Mesenchymal stem cell (in vitro differentiated cells and primary cell): ENCODE measurements around the gene SCUBE1.

Source experiments
- DNase-seq: peaks from one replicate; pipeline ENCODE4 v3.0.0-alpha.2; 2013
- H2AFZ ChIP-seq: one replicate; pipeline ENCODE4 v1.6.1; 2013; ENCODE audit warnings: low read depth, mild to moderate bottlenecking, control low read depth, inconsistent platforms, low read length, moderate library complexity
- H2AK5ac ChIP-seq: 2 replicates; pipeline ENCODE4 v1.6.1; 2013; ENCODE audit warnings: low read length, moderate library complexity, mild to moderate bottlenecking, inconsistent platforms; ENCODE audit not compliant: severe bottlenecking
- H2BK120ac ChIP-seq: one replicate; pipeline ENCODE4 v1.6.1; 2013; ENCODE audit warnings: low read depth, mild to moderate bottlenecking, inconsistent platforms, low read length, moderate library complexity
- H2BK12ac ChIP-seq, 2 experiments: one replicate each; pipeline ENCODE4 v1.6.1; 2013; ENCODE audit warnings: inconsistent platforms in 2 of 2, low read length in 2 of 2, mild to moderate bottlenecking in 2 of 2, moderate library complexity in 2 of 2, control low read depth in 1 of 2
- H2BK15ac ChIP-seq: one replicate; pipeline ENCODE4 v1.6.1; 2013; ENCODE audit warnings: mild to moderate bottlenecking, low read depth, inconsistent platforms; ENCODE audit not compliant: poor library complexity, severe bottlenecking
- H2BK5ac ChIP-seq: 2 replicates; pipeline ENCODE4 v1.6.1; 2013; ENCODE audit warnings: low read depth, mild to moderate bottlenecking, low read length, control low read depth, inconsistent platforms; ENCODE audit not compliant: poor library complexity, severe bottlenecking
- H3K14ac ChIP-seq, 2 experiments: one replicate each; pipeline ENCODE4 v1.6.1; 2013; ENCODE audit warnings: inconsistent platforms in 2 of 2, low read length in 2 of 2, control low read depth in 1 of 2, mild to moderate bottlenecking in 1 of 2, moderate library complexity in 1 of 2
- H3K18ac ChIP-seq, 2 experiments: one replicate each; pipeline ENCODE4 v1.6.1; 2013; ENCODE audit warnings: inconsistent platforms in 2 of 2, low read length in 2 of 2, control low read depth in 1 of 2, low read depth in 1 of 2, mild to moderate bottlenecking in 1 of 2
- H3K23ac ChIP-seq, 2 experiments: one replicate each; pipeline ENCODE4 v1.6.1; 2013; ENCODE audit warnings: inconsistent platforms in 2 of 2, low read length in 2 of 2, mild to moderate bottlenecking in 2 of 2, moderate library complexity in 2 of 2, control low read depth in 1 of 2
- H3K27ac ChIP-seq: 2 replicates; pipeline ENCODE4 v1.5.1; 2013; ENCODE audit warnings: mild to moderate bottlenecking, moderate library complexity, low read length, control low read depth, inconsistent platforms; ENCODE audit not compliant: poor library complexity, severe bottlenecking
- H3K27me3 ChIP-seq, 2 experiments: 2 replicates each; pipeline versions ENCODE4 v1.6.1 to v1.7.0; 2013; ENCODE audit warnings: low read length in 2 of 2, mild to moderate bottlenecking in 2 of 2, moderate library complexity in 2 of 2, control low read depth in 1 of 2, inconsistent platforms in 1 of 2; ENCODE audit not compliant: control insufficient read depth in 1 of 2, insufficient read depth in 1 of 2
- H3K36me3 ChIP-seq, 2 experiments: 2 replicates each; pipeline versions ENCODE4 v1.6.1 to v1.7.0; 2013; ENCODE audit warnings: low read length in 2 of 2, control low read depth in 1 of 2, inconsistent platforms in 1 of 2, low read depth in 1 of 2, mild to moderate bottlenecking in 1 of 2; ENCODE audit not compliant: insufficient read depth in 2 of 2, control insufficient read depth in 1 of 2
- H3K4ac ChIP-seq, 2 experiments: one replicate each; pipeline ENCODE4 v1.6.1; 2013; ENCODE audit warnings: inconsistent platforms in 2 of 2, low read length in 2 of 2, mild to moderate bottlenecking in 2 of 2, moderate library complexity in 2 of 2, control low read depth in 1 of 2, low read depth in 1 of 2
- H3K4me1 ChIP-seq: 2 replicates; pipeline ENCODE4 v1.6.1; 2013; ENCODE audit warnings: low read depth, low read length, control low read depth; ENCODE audit not compliant: control insufficient read depth, insufficient read depth
- H3K4me2 ChIP-seq: 2 replicates; pipeline ENCODE4 v1.6.1; 2013; ENCODE audit warnings: low read length, mild to moderate bottlenecking, inconsistent platforms; ENCODE audit not compliant: poor library complexity, severe bottlenecking
- H3K4me3 ChIP-seq, 2 experiments: 2 replicates each; pipeline versions ENCODE4 v1.5.1 to v1.7.0; 2013; ENCODE audit warnings: low read length in 2 of 2, mild to moderate bottlenecking in 2 of 2, control low read depth in 1 of 2, low read depth in 1 of 2; ENCODE audit not compliant: insufficient read depth in 1 of 2
- H3K79me1 ChIP-seq: replicated peaks from 2 replicates; pipeline ENCODE4 v1.6.1; 2013; ENCODE audit warnings: mild to moderate bottlenecking, control low read depth, low read length, inconsistent platforms; ENCODE audit not compliant: poor library complexity, severe bottlenecking
- H3K9ac ChIP-seq: 2 replicates; pipeline ENCODE4 v1.7.0; 2013; ENCODE audit warnings: mild to moderate bottlenecking, low read length, moderate library complexity
- H3K9me3 ChIP-seq: 2 replicates; pipeline ENCODE4 v1.7.0; 2013; ENCODE audit warnings: mild to moderate bottlenecking, low read length; ENCODE audit not compliant: control insufficient read depth
- H4K8ac ChIP-seq: one replicate; pipeline ENCODE4 v1.6.1; 2013; ENCODE audit warnings: inconsistent platforms, mild to moderate bottlenecking, low read length, moderate library complexity
- H4K91ac ChIP-seq: one replicate; pipeline ENCODE4 v1.6.1; 2013; ENCODE audit warnings: mild to moderate bottlenecking, low read length, inconsistent platforms
- WGBS: methylation state at CpG from one replicate; pipeline ENCODE4 v1.1.7; 2013; ENCODE audit warnings: mixed read lengths; 5-methylcytosine and 5-hydroxymethylcytosine counted together

SCUBE1 gene

GRCh38 chr22:43168471-43169309 lies 174.5 kb downstream of the SCUBE1 start:
- peaks cover 46 to 79% of the 10 kb centered on the region in 2 experiments for H3K36me3 ChIP-seq
- H3K4ac ChIP-seq, result no peak overlapping the region
- no peak overlapping the region for H3K18ac ChIP-seq
- peak overlapping the region; percentile 32 for H2BK15ac ChIP-seq
- H3K23ac ChIP-seq, result no peak overlapping the region
- H3K9ac ChIP-seq, result peak overlapping the region; percentile 29
- H2AFZ ChIP-seq, result no peak overlapping the region
- no peak overlapping the region for H3K4me2 ChIP-seq
- H3K4me1 ChIP-seq, result peaks cover 25% of the 10 kb centered on the region
- no peaks in the 10 kb centered on the region for H3K9me3 ChIP-seq
- H3K14ac ChIP-seq, result no peak overlapping the region
- H2BK120ac ChIP-seq, result no peak overlapping the region
- peak overlapping the region; percentile 44 for H3K27ac ChIP-seq
- H3K4me3 ChIP-seq, result no peak overlapping the region
- 93% methylated on average over 25 of the region's 25 CpGs for WGBS
- no peaks in the 10 kb centered on the region for H3K27me3 ChIP-seq
- no peak overlapping the region for H2BK12ac ChIP-seq
- H4K91ac ChIP-seq, result peak overlapping the region; percentile 11
- peak; percentile 60 for DNase-seq
- H2BK5ac ChIP-seq, result no peak overlapping the region
- no peak overlapping the region for H4K8ac ChIP-seq
- H3K79me1 ChIP-seq, result peaks cover 5% of the 10 kb centered on the region
- H2AK5ac ChIP-seq, result peak overlapping the region; percentile 41

- no peak overlapping the region for H4K91ac ChIP-seq
- no peak overlapping the region for H3K23ac ChIP-seq
- H2BK12ac ChIP-seq, result no peak overlapping the region
- no peaks in the 10 kb centered on the region for H3K9me3 ChIP-seq
- no peak overlapping the region for H3K4me3 ChIP-seq
- no peak overlapping the region for H4K8ac ChIP-seq
- no peaks in the 10 kb centered on the region for H3K27me3 ChIP-seq
- H3K14ac ChIP-seq, result no peak overlapping the region
- DNase-seq, result no peak
- no peak overlapping the region for H3K27ac ChIP-seq
- WGBS, result 97% methylated on average over 19 of the region's 19 CpGs
- no peak overlapping the region for H3K9ac ChIP-seq
- no peak overlapping the region for H2BK5ac ChIP-seq
- no peak overlapping the region for H3K4me2 ChIP-seq
- peaks cover 5% of the 10 kb centered on the region for H3K79me1 ChIP-seq
- H3K18ac ChIP-seq, result no peak overlapping the region
- H2BK15ac ChIP-seq, result no peak overlapping the region
- no peak overlapping the region for H2BK120ac ChIP-seq
- H3K36me3 ChIP-seq, result peaks cover 44 to 82% of the 10 kb centered on the region in 2 experiments
- no peak overlapping the region for H2AK5ac ChIP-seq
- H3K4ac ChIP-seq, result no peak overlapping the region
- H3K4me1 ChIP-seq, result peaks cover 25% of the 10 kb centered on the region
- H2AFZ ChIP-seq, result no peak overlapping the region
These were observed 176.1 kb downstream of the SCUBE1 start for GRCh38 chr22:43167001-43167589.

GRCh38 chr22:43166132-43166930 lies 176.8 kb downstream of the SCUBE1 start:
- no peak overlapping the region for H3K23ac ChIP-seq
- no peak overlapping the region for H2BK12ac ChIP-seq
- H2BK5ac ChIP-seq, result no peak overlapping the region
- no peak overlapping the region for H3K4me3 ChIP-seq
- no peak overlapping the region for H3K9ac ChIP-seq
- no peaks in the 10 kb centered on the region for H3K9me3 ChIP-seq
- no peak overlapping the region for H2BK120ac ChIP-seq
- H3K14ac ChIP-seq, result no peak overlapping the region
- H3K27me3 ChIP-seq, result no peaks in the 10 kb centered on the region
- H3K4me2 ChIP-seq, result no peak overlapping the region
- WGBS, result 96% methylated on average over 22 of the region's 23 CpGs
- H3K18ac ChIP-seq, result no peak overlapping the region
- no peak overlapping the region for H3K27ac ChIP-seq
- H2AK5ac ChIP-seq, result no peak overlapping the region
- H4K91ac ChIP-seq, result no peak overlapping the region
- H2BK15ac ChIP-seq, result no peak overlapping the region
- H3K79me1 ChIP-seq, result peaks cover 4% of the 10 kb centered on the region
- no peak overlapping the region for H2AFZ ChIP-seq
- no peak for DNase-seq
- no peak overlapping the region for H3K4ac ChIP-seq
- H4K8ac ChIP-seq, result no peak overlapping the region
- H3K4me1 ChIP-seq, result peaks cover 20% of the 10 kb centered on the region
- peaks cover 39 to 78% of the 10 kb centered on the region in 2 experiments for H3K36me3 ChIP-seq

GRCh38 chr22:43164636-43165035 lies 178.5 kb downstream of the SCUBE1 start:
- no peak overlapping the region for H3K18ac ChIP-seq
- WGBS, result 80% methylated on average over 16 of the region's 16 CpGs
- H3K4me3 ChIP-seq, result no peak overlapping the region
- no peaks in the 10 kb centered on the region for H3K27me3 ChIP-seq
- H3K4ac ChIP-seq, result no peak overlapping the region
- no peak overlapping the region for H3K14ac ChIP-seq
- H2BK120ac ChIP-seq, result no peak overlapping the region
- no peak overlapping the region for H2AK5ac ChIP-seq
- H4K8ac ChIP-seq, result no peak overlapping the region
- H3K4me1 ChIP-seq, result peaks cover 17% of the 10 kb centered on the region
- peaks cover 9% of the 10 kb centered on the region for H3K79me1 ChIP-seq
- H3K4me2 ChIP-seq, result no peak overlapping the region
- H3K9me3 ChIP-seq, result no peaks in the 10 kb centered on the region
- no peak for DNase-seq
- H3K27ac ChIP-seq, result no peak overlapping the region
- no peak overlapping the region for H2BK5ac ChIP-seq
- peaks cover 40 to 79% of the 10 kb centered on the region in 2 experiments for H3K36me3 ChIP-seq
- no peak overlapping the region for H3K23ac ChIP-seq
- H4K91ac ChIP-seq, result no peak overlapping the region
- no peak overlapping the region for H2AFZ ChIP-seq
- no peak overlapping the region for H2BK15ac ChIP-seq
- H3K9ac ChIP-seq, result no peak overlapping the region
- H2BK12ac ChIP-seq, result no peak overlapping the region
